Epithelial cell of esophagus (primary cell): ENCODE data around the gene SPEN.

Experiments used
- DNase-seq: peaks from one replicate; pipeline ENCODE4 v3.0.0; 2010; ENCODE audit warnings: low read depth
- H3K4me3 ChIP-seq: 2 replicates; pipeline ENCODE4 v1.5.1; 2011; ENCODE audit warnings: mild to moderate bottlenecking, low read length, control low read depth
- TF ChIP-seq, protein P1 (sequence below): IDR thresholded peaks from 2 replicates; pipeline ENCODE4 v1.5.1; 2011; ENCODE audit warnings: low read depth, mild to moderate bottlenecking, low read length, control low read depth, inconsistent platforms; ENCODE audit not compliant: insufficient read depth; ENCODE audit errors: missing control alignments

The SPEN gene

DNA sequence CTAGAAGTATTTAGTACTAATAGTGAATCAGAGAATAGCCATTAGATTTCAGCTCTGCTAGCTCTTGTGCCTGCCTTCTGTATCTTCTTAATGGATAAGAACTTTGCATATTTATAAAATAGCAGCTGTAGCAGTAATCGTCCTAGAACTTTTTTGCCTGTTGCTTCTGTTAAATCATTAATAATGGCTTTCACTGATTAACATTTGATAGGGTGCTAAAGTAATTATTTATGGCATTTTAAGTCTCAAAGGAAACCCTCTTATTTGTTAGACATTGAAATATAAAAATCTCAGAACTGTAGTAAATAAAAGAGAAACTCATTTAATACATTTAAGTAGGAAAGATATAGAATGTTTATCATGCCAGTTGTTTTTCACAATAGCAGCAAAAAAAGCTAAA is 27.0 kb downstream of the SPEN start:
- H3K4me3 ChIP-seq = no peak overlapping the region
- TF ChIP-seq, protein P1, sequence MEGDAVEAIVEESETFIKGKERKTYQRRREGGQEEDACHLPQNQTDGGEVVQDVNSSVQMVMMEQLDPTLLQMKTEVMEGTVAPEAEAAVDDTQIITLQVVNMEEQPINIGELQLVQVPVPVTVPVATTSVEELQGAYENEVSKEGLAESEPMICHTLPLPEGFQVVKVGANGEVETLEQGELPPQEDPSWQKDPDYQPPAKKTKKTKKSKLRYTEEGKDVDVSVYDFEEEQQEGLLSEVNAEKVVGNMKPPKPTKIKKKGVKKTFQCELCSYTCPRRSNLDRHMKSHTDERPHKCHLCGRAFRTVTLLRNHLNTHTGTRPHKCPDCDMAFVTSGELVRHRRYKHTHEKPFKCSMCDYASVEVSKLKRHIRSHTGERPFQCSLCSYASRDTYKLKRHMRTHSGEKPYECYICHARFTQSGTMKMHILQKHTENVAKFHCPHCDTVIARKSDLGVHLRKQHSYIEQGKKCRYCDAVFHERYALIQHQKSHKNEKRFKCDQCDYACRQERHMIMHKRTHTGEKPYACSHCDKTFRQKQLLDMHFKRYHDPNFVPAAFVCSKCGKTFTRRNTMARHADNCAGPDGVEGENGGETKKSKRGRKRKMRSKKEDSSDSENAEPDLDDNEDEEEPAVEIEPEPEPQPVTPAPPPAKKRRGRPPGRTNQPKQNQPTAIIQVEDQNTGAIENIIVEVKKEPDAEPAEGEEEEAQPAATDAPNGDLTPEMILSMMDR = no peak
- DNase-seq = no peak

DNA sequence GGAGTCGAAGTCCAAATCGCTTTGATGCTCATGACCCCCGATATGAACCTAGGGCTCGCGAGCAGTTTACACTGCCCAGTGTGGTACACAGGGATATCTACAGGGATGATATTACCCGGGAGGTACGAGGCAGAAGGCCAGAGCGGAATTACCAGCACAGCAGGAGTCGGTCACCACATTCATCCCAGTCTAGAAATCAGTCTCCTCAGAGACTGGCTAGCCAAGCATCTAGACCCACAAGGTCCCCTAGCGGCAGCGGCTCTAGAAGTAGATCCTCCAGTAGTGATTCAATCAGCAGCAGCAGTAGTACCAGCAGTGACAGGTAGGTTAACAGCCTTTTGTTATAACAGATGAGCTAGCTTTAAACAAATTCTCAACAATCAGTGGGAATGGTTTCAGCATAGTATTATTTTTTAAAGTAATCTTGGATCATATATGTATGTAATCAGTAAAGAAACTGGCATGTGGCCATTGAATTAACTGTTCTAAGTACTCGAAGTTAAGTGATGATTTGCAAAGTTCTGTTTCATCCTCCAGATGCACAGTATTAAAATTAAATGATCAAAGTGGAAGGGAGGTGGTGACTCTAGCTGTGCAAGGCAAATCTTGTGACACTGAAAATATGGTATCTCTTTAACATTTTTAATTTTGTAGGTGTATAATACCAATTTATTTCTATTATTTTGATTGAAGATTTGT is 29.0 kb downstream of the SPEN start:
- DNase-seq = peak; percentile 18
- no peak overlapping the region for H3K4me3 ChIP-seq
- TF ChIP-seq, protein P1 = peak; percentile 35

DNA sequence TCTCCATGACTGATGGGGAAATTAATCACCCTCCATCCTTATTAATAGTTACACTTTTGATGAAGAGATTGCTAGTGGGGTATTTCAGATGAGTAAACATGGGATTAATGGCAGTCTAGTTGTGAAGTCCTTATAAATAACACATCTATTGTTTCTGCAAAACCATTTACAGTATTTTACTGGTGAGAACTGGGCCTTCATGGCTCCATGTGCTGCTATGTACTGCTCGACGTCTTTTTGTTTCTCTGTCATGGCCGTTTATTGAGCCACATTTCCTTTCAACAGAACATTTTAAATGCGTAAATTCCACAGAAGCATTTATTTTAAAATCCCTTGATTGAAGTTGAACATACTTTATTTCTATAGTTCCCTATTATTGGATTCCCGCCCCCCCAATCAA is 34.5 kb downstream of the SPEN start:
- TF ChIP-seq, protein P1 = no peak
- no peak overlapping the region for H3K4me3 ChIP-seq
- no peak for DNase-seq

DNA sequence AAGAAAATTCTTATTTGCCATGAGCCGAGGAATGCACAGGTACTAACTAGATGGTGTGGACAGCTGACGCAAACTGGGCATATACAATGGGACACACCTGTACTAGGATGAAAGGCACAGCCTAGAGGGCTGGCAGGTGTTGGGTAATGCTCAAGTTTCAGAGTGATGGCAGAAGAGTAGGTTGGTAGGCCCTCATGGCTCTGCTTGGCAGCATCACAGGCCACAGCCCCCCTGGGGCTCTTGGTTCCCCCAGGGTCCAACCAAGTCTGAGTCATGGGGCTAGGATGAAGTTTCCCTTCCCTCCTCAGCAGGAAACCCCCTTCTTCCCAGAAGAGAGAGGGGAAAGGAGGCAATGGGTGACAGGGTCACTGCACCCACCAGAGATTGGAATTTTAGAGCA is 35.2 kb downstream of the SPEN start:
- TF ChIP-seq, protein P1 = no peak
- no peak overlapping the region for H3K4me3 ChIP-seq
- peak; percentile 21 for DNase-seq

DNA sequence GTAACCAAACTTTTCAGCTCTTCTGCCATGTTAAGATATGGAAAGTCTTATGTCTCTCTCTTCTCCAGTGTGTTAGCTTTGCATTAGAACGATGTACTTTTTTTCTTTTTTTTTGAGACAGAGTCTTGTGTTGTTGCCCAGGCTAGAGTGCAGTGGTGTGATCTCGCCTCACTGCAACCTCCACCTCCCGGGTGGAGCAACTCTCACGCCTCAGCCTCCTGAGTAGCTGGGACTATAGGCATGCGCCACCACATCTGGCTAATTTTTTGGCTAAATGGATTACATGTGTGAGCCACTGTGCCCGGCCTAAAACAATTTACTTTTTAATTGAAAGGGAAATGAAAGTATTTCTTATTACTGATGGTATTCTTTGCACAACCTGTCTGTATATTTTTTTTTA is 35.8 kb downstream of the SPEN start:
- TF ChIP-seq, protein P1 = no peak
- no peak overlapping the region for H3K4me3 ChIP-seq
- DNase-seq = no peak

DNA sequence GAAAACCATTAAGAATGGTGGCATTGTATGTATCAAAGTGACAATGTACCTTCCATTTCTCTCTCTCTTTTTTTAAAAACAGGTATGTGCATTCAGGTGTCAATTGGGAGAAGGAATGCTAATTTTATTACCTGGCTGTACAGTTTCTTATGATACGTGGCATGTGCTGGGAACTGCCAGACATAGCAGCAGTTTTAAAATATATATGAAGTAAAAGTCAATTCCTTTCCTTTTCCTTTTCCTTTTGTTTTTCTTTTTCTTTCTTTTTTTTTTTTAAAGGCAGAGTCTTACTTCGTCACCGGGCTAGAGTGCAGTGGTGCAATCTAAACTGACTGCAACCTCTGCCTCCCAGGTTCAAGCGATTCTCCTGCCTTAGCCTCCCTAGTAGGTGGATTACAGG is 37.0 kb downstream of the SPEN start:
- TF ChIP-seq, protein P1 = no peak
- H3K4me3 ChIP-seq = no peak overlapping the region
- DNase-seq = no peak

DNA sequence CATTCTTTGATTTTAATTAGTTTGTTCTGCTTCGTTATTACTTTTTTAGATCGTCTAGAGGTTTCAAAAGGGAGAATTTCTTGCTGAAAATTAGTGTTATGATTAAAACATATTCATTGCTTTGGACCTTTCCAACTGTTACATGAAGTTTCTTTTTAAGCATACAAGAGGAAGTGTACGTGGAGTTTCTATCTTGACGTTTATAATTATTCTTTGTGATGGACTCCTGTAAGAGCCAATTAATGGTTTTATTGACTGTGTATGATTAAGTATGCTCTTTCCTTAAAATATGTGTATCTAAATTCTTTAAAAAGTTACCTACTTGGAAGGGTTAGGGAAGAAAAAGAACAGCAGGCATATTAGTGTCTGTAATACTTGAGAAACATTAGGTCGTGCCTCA is 37.8 kb downstream of the SPEN start:
- DNase-seq = no peak
- TF ChIP-seq, protein P1 = no peak
- no peak overlapping the region for H3K4me3 ChIP-seq
